ENCODE data around the gene RTL1. TPM values are rescaled to one million over a fixed set of nuclear protein-coding genes. Genes with fewer than 3 reads are reported as not detected.
A peak's percentile ranks its signal among the peaks of the same experiment; 100 is the strongest.

Gene RTL1
- total RNA-seq, 3 donors from 2014 or later = not detected

DNA sequence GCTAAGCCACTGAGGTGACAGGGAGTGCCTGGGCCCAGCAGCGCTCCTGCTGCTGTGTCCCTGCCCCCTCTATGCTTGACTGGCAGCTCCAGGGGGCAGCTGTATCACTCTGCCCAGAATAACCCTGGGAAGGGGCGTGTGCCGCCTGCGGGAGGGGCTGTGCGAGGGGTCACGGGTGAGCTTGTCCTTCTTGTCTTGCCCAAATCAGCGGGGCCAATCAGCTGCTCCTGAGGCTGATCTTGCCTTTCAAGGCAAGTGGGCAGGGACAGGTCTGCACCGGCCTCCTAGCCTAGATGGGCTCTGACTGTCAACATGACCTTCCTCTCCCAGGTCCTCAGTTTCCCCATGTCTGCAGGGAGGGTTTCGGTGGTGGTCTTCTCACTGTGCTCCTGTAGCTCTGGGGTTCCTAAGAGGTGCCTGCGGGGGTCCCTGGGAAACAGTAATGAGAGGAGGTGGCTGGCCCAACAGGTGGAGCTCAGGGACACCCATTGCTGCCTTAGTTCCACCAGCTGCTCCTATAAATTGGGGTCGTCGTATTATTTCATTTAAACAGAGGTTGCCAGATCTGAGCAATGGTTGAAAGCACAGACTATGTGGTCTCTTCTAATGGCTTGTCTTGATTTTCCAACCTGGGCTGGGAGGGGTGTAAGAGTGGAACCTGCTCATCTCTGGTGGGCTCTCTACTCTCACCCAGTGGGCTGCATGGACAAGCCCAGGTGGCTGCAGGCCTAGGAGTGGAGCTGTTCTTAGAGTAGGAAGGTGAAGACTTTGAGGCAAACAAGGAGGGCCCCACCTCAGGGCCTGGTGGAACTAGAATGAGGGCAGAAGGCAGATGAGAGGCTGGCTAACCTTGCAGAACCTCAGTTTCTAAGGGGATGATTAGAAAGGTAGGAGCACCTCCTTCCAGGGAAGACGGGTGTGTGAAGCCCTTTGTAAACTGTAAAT lies 11.7 kb downstream of the RTL1 start:
- H3K9me3 ChIP-seq = no peaks in the 10 kb centered on the region
- DNase-seq = no peak

DNA sequence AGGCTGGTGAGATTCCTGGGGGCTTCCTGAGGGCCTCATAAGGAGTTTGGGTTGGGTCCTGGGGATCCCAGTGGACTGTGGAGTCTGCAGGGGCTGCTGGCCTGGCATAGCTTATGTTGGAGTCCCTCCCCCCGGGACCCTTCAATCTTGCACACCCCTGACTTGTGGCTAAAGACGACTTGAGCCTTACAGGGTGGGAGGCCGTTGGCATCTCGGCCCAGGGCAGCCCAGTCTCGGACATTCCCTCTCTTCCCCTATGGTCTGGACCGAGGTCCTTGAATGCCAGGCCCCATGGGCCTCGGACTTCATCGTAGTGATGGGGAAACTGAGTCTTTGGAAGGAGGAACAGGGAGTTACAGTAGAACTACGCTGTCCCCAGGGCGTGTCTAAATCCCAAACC lies 12.5 kb downstream of the RTL1 start:
- Histone ChIP-seq H3K9me3 (no peaks in the 10 kb centered on the region), H3K4me3 (no peak overlapping the region), H3K36me3 (ENCODE audit: low read depth) (no peaks in the 10 kb centered on the region), H3K4me1 (ENCODE audit: low read depth) (peaks cover 4% of the 10 kb centered on the region)
- intact Hi-C loops (cut with DNase I, micrococcal nuclease) = no loop called here
- ATAC-seq (no peak), DNase-seq (no peak)
- TF ChIP-seq, protein P1, sequence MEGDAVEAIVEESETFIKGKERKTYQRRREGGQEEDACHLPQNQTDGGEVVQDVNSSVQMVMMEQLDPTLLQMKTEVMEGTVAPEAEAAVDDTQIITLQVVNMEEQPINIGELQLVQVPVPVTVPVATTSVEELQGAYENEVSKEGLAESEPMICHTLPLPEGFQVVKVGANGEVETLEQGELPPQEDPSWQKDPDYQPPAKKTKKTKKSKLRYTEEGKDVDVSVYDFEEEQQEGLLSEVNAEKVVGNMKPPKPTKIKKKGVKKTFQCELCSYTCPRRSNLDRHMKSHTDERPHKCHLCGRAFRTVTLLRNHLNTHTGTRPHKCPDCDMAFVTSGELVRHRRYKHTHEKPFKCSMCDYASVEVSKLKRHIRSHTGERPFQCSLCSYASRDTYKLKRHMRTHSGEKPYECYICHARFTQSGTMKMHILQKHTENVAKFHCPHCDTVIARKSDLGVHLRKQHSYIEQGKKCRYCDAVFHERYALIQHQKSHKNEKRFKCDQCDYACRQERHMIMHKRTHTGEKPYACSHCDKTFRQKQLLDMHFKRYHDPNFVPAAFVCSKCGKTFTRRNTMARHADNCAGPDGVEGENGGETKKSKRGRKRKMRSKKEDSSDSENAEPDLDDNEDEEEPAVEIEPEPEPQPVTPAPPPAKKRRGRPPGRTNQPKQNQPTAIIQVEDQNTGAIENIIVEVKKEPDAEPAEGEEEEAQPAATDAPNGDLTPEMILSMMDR (IDR thresholded peaks at IDR 0.05) = no peak

More for the DNA sequence above, 11.7 kb downstream of the RTL1 start:
- H3K36me3 ChIP-seq (ENCODE audit: low read depth) = no peaks in the 10 kb centered on the region
- H3K4me1 ChIP-seq (ENCODE audit: low read depth) = peaks cover 4% of the 10 kb centered on the region
- no peak overlapping the region for H3K4me3 ChIP-seq
- ATAC-seq = no peak
- intact Hi-C loops (cut with DNase I, micrococcal nuclease) = no loop called here
- TF ChIP-seq, protein P1 (IDR thresholded peaks at IDR 0.05) = no peak

DNA sequence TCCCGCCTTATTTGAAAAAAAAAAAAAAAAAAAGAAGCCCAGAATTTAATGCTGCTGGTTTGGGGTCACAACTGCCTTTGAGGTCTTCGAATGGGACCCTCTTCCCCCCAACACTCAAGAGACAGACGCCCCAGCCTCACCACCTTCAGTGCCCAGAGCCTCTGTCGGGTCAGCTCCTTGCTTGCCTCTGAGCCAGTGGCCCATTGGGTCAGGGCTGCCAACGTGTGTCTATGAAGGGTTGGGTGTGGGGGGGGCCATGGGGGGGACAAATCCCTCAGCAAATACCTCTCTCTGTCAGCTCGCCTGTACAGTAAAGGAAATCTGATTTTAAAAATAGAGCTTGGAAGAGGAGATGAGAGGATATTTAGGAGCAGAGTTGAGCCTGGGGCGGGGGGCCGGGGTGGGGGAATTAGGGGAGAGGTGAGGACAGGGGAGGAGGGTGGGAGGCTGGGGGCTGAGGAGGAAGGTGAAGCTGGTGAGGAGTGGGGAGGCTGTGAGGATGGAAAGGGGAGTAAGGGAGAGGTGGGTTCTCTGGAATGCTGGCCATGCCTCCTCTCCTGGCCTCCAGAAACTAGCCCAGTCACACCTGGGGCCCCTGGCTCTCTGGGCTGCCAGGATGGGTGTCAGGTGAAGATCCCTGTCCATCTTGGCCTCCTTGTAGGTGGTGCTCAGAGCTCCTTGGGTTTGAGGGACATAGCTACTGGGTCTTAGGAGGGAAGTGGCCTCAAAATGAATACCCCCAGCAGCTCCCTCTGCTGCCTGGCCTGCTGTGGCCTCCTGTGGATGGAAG lies 13.3 kb downstream of the RTL1 start:
- no peaks in the 10 kb centered on the region for H3K36me3 ChIP-seq (ENCODE audit: low read depth)
- no peaks in the 10 kb centered on the region for H3K9me3 ChIP-seq
- no peak for ATAC-seq
- peaks cover 4% of the 10 kb centered on the region for H3K4me1 ChIP-seq (ENCODE audit: low read depth)
- DNase-seq = no peak
- no peak overlapping the region for H3K4me3 ChIP-seq
- intact Hi-C loops (cut with DNase I, micrococcal nuclease) = no loop called here
- TF ChIP-seq, protein P1 (IDR thresholded peaks at IDR 0.05) = no peak

DNA sequence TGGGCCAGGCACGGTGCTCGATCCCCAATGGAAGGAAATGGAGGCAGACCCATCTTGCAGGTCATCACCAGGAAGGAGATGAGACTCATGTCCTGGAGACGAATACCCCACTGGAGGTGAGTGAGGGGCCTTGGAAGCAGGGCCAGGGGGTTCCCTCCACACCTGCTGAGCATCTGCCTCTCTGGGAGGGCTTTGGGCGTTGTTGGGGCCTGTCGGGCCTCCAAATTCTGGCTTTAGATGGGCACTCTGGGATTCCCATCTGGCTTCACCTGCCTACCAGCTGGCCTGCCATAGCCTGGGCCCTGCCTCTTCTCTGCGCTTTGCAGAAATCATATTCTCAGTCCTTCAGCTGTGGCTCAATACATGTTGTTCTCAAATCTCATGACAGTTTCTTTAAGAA lies 13.9 kb downstream of the RTL1 start:
- Histone ChIP-seq H3K9me3 (no peaks in the 10 kb centered on the region), H3K4me3 (no peak overlapping the region), H3K36me3 (ENCODE audit: low read depth) (no peaks in the 10 kb centered on the region), H3K4me1 (ENCODE audit: low read depth) (peaks cover 4% of the 10 kb centered on the region)
- no peak for ATAC-seq
- TF ChIP-seq, protein P1 (IDR thresholded peaks at IDR 0.05) = no peak
- intact Hi-C loops (cut with DNase I, micrococcal nuclease) = no loop called here
- no peak for DNase-seq

DNA sequence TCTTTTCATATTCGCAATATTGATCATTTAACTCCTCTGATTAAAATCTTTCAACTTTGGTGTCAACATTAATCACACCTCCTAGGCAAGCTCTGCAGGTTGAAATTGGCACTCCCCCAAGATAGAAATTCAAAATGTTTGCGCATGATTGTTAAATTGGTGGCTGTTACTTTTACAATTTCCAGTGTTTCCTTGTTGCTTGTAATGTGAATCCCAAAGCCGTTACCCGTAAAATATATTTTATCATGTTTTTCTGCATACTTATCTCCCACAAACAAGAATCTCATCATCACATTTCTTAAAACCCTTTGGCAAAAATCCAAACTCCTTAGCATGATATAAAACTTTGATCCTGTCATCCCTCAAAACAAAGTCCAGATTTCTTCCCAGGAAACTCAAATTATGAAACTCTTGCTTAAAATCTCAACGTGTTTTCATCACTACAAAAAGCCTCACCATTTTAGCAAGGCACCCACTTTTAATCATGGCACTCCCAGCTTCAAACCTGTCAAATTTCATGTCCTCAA lies 14.7 kb downstream of the RTL1 start:
- TF ChIP-seq, protein P1 (IDR thresholded peaks at IDR 0.05) = no peak
- intact Hi-C loops (cut with DNase I, micrococcal nuclease) = no loop called here
- peak; percentile 77 for ATAC-seq
- Histone ChIP-seq H3K9me3 (no peaks in the 10 kb centered on the region), H3K36me3 (ENCODE audit: low read depth) (no peaks in the 10 kb centered on the region), H3K4me3 (no peak overlapping the region), H3K4me1 (ENCODE audit: low read depth) (peaks cover 4% of the 10 kb centered on the region)
- peak in 1 of 3 donors; percentile 47 for DNase-seq

Data from mucosa of descending colon (tissue), 3 donors.